Coronary artery (tissue), 2 donors: ENCODE results near the gene LRRC4C.

Experiments used
- DNase-seq: peaks from one replicate; pipeline ENCODE4 v3.0.0-alpha.2; 2017; ENCODE audit warnings: low spot score
- H3K27ac ChIP-seq, 2 donors: fragments of 200-600 bp; sonication (generic); one replicate each; pipeline ENCODE4 v1.5.1; 2016 to 2019
- H3K4me3 ChIP-seq: fragments of 200-600 bp; sonication (generic); 2 replicates; pipeline ENCODE4 v1.5.1; 2016; ENCODE audit warnings: mild to moderate bottlenecking, moderate library complexity
- TF ChIP-seq, protein P1 (sequence below): fragments of 200-600 bp; sonication (generic); IDR thresholded peaks from one replicate; pipeline ENCODE4 v1.5.1; 2019; ENCODE audit warnings: antibody characterized with exemption

LRRC4C gene

DNA sequence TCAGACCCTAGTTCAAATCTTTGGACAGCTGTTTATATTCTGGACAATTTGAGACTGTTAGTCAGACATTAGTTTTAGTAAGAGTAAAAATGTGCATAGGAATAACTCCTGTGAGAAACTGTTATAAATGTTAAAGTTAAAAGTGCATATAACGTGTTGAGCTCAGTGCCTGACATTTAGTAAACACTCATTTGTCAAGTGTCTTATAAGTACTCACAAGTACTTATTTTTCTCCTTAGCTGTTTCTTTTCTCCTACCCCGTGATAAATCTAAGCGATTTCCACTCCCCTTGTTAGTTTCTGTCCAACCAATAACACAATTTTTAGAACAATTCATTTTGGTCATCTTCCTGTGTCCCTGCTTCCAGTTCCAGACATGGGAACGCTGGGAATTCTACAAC lies 59.3 kb downstream of the LRRC4C start:
- TF ChIP-seq, protein P1, sequence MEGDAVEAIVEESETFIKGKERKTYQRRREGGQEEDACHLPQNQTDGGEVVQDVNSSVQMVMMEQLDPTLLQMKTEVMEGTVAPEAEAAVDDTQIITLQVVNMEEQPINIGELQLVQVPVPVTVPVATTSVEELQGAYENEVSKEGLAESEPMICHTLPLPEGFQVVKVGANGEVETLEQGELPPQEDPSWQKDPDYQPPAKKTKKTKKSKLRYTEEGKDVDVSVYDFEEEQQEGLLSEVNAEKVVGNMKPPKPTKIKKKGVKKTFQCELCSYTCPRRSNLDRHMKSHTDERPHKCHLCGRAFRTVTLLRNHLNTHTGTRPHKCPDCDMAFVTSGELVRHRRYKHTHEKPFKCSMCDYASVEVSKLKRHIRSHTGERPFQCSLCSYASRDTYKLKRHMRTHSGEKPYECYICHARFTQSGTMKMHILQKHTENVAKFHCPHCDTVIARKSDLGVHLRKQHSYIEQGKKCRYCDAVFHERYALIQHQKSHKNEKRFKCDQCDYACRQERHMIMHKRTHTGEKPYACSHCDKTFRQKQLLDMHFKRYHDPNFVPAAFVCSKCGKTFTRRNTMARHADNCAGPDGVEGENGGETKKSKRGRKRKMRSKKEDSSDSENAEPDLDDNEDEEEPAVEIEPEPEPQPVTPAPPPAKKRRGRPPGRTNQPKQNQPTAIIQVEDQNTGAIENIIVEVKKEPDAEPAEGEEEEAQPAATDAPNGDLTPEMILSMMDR, result no peak
- H3K27ac ChIP-seq, result no peak overlapping the region

DNA sequence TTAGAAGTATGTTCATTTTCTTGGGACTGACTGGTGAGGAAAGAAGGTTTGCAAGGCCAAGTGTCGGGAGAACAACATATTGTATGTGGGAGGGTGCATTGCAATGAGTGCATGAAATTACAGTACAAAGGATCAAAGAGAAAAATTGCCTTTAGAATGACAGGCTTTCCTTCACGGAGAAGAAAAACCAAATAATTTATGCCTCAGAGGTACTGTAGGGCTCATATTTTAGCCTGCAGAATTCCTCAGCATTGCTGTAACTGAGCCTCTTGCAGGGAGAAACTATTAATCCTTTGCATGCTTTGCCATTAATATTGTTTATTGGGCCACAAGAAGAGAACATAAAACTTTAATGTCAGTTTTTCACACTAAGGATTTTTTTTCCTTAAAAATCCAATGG lies 60.1 kb downstream of the LRRC4C start:
- Histone ChIP-seq H3K4me3 (no peak overlapping the region), H3K27ac (no peak overlapping the region)
- DNase-seq, result no peak
- TF ChIP-seq, protein P1, result no peak

More for the DNA sequence above, 59.3 kb downstream of the LRRC4C start:
- H3K4me3 ChIP-seq, result no peak overlapping the region
- DNase-seq, result no peak

DNA sequence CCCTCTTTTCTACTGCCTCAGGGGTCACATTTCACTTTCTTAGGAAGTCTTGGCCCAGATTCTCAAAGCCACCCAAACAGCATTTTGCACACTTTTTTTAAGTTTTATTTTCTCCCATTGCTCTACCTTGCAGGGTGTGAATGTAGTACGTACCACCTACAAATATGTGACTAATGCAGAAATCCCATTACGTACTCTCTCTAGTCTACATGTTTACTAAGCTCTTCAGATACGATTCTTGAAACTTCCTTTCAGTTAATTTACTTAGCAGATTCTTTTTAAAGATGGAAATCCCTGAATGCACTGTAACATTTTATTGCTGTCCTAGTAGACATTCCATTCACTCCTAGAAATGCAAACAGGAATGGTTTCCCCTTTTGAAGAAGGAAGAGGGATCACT lies 61.3 kb downstream of the LRRC4C start:
- Histone ChIP-seq H3K4me3 (no peak overlapping the region), H3K27ac (no peak overlapping the region)
- TF ChIP-seq, protein P1, result no peak
- no peak for DNase-seq

DNA sequence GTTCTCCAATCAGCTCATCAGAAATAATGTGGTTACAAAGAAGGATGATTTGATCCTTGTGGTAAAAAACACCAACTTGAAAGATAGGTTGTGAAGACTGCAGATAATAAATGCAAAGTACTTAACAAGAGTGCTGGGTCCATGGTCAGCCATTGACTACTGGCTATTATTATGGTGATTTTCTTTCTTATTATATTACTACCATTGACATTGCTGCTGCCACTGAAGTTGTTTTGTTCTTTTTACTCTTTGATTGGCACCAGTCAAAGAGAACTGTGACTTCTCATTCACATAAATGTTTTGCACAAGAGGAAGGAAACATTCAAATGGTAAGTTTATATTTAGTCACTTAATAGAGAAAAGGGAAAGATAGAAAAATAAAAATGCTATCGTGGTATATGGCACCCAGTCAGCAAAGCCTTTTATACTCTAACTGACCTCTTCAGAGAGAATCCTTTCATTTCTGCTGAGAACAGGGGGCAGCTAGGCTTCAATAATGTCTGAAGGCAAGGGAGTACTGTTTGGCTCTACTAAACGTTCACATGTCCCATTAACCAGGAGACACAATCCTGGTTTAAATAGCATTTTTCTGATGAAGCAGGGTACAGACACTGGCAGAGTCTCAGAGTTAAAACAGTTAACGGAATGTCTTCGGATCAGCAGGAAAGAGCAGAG lies 64.8 kb downstream of the LRRC4C start:
- DNase-seq, result no peak
- TF ChIP-seq, protein P1, result no peak
- H3K4me3 ChIP-seq, result no peak overlapping the region
- no peak overlapping the region for H3K27ac ChIP-seq

DNA sequence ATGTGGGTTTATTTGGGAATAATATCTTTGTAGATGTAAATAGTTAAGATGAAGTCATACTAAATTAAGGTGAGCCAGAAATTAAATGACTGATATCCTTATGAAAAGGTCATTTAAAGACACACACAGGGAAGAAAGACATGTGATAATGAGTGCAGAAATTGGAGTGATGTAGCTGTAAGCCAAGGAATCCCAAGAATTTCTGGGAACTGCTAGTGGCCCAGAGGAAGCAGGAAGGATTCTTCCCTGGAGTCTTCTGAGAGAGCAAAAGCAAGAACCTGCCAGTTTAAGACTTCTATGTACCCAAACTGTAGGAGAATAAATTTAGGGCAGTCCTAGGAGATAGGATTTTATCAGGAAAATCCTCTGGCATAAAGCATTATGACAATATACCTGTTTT lies 66.9 kb downstream of the LRRC4C start:
- TF ChIP-seq, protein P1, result no peak
- no peak for DNase-seq
- Histone ChIP-seq H3K4me3 (no peak overlapping the region), H3K27ac (no peak overlapping the region)

DNA sequence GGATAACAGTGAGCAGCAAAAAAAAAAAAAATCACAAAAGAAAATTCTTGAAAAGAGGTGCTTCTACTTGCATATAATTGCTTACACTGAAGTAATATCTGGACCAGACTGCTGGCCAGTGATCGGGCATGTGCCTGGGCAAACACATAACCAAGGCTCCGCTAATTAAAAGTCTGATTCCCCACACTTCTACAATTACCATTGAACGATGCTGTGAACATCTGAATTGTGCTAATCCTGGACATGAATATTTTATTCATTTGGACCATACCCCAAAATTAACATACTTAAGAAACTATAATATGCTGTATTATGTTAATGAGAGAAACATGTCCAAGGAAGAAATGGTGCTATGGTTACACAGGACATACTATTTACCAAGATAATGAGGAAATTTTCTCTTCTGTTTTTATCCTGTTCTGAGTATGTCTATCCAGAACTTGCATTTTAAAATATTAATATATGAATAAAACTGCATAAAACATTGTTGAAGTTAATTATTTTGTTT lies 69.8 kb downstream of the LRRC4C start:
- no peak overlapping the region for H3K4me3 ChIP-seq
- H3K27ac ChIP-seq, result no peak overlapping the region
- TF ChIP-seq, protein P1, result no peak
- no peak for DNase-seq

DNA sequence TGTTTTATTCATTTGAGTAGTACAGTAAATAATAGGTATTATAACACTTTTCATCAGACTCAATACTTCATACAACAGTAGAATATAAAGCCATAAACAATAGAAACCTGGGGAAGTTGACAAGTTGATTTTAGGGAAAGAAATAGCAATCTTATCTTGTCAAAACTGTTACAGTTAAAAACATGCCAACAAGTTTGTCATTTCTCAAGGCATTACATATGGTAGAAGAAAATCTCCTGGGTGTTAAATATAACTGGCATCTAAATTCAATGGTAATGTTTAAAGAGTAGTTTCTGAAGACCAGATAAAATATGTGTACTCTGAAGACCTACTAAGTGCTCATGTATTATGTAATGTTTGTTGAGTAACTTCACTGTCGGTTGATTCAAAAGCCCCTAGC lies 75.1 kb downstream of the LRRC4C start:
- Histone ChIP-seq H3K4me3 (no peak overlapping the region), H3K27ac (no peak overlapping the region)
- no peak for DNase-seq
- TF ChIP-seq, protein P1, result no peak
